H1 (cell line): ENCODE measurements around the gene PTDSS2. TPM values are rescaled to one million over a fixed set of nuclear protein-coding genes. Genes with fewer than 3 reads are reported as not detected.

ENCODE experiments used
- CTCF ChIA-PET: fragments of 300-600 bp; sonication (Branson Sonifier 250); formaldehyde crosslinking; loops from one replicate; lab custom pipeline; 2021; ENCODE audit not compliant: partially characterized antibody; lab: Charles Lee
- POLR2A ChIA-PET: fragments of 300-600 bp; sonication (Branson Sonifier 250); formaldehyde crosslinking; loops from one replicate; lab custom pipeline; 2021; ENCODE audit warnings: inconsistent platforms; ENCODE audit not compliant: partially characterized antibody; lab: Charles Lee
- DNase-seq, 2 experiments: peaks; one replicate each; pipeline versions ENCODE4 v3.0.0 to v3.0.0-alpha.2; 2010 to 2022; ENCODE audit warnings: low spot score in 2 of 2, low read depth in 1 of 2, mixed read lengths in 1 of 2
- FAIRE-seq: peaks from 2 replicates; lab custom pipeline; 2011; peaks lifted over from hg19 to GRCh38; lab: Jason Lieb, UNC
- H2AFZ ChIP-seq: 2 replicates; pipeline ENCODE4 v1.8.1; 2012; ENCODE audit warnings: low read length, inconsistent platforms
- H2AK5ac ChIP-seq: 2 replicates; pipeline ENCODE4 v1.6.1; 2013; ENCODE audit warnings: low read depth, low read length
- H2BK120ac ChIP-seq: replicated peaks from 2 replicates; pipeline ENCODE3; 2013; ENCODE audit warnings: low read depth, low read length, inconsistent platforms
- H2BK12ac ChIP-seq: 2 replicates; pipeline ENCODE4 v1.6.1; 2013; ENCODE audit warnings: low read depth, low read length
- H2BK15ac ChIP-seq: 2 replicates; pipeline ENCODE4 v1.6.1; 2013; ENCODE audit warnings: low read length
- H2BK20ac ChIP-seq: 2 replicates; pipeline ENCODE4 v1.6.1; 2013; ENCODE audit warnings: low read length
- H2BK5ac ChIP-seq: 2 replicates; pipeline ENCODE4 v1.6.1; 2013; ENCODE audit warnings: low read depth, low read length
- H3K14ac ChIP-seq: 2 replicates; pipeline ENCODE4 v1.6.1; 2013; ENCODE audit warnings: inconsistent platforms; ENCODE audit not compliant: insufficient read length
- H3K18ac ChIP-seq: 2 replicates; pipeline ENCODE4 v1.6.1; 2013; ENCODE audit warnings: low read length; ENCODE audit errors: extremely low read depth
- H3K23ac ChIP-seq: 2 replicates; pipeline ENCODE4 v1.6.1; 2013; ENCODE audit warnings: inconsistent platforms; ENCODE audit not compliant: insufficient read length
- H3K23me2 ChIP-seq: 2 replicates; pipeline ENCODE4 v1.6.1; 2013; ENCODE audit warnings: low read depth, low read length
- H3K27ac ChIP-seq: 2 replicates; pipeline ENCODE4 v1.6.1; 2011; ENCODE audit warnings: low read depth, low read length, inconsistent platforms
- H3K27me3 ChIP-seq, 4 experiments: replicated peaks in 1 of 4; 1 replicate in 1 of 4; 2 replicates in 3 of 4; pipeline versions ENCODE4 v1.6.1 to v1.8.1; 2011 to 2013; ENCODE audit warnings: low read length in 3 of 4, mild to moderate bottlenecking in 3 of 4, inconsistent platforms in 2 of 4, mixed read lengths in 2 of 4, moderate library complexity in 1 of 4; ENCODE audit not compliant: control insufficient read depth in 3 of 4, insufficient read depth in 3 of 4; ENCODE audit errors: extremely low read depth in 1 of 4
- H3K36me3 ChIP-seq, 4 experiments: 2 replicates each; pipeline versions ENCODE4 v1.6.1 to v1.8.1; 2011 to 2013; ENCODE audit warnings: mild to moderate bottlenecking in 4 of 4, low read length in 3 of 4, moderate library complexity in 2 of 4, control low read depth in 1 of 4, inconsistent platforms in 1 of 4; ENCODE audit not compliant: insufficient read depth in 4 of 4, control insufficient read depth in 2 of 4
- H3K4ac ChIP-seq: replicated peaks from 2 replicates; pipeline ENCODE3; 2013; ENCODE audit warnings: low read length, low read depth, mixed read lengths, inconsistent platforms; ENCODE audit not compliant: insufficient read length
- H3K4me1 ChIP-seq, 4 experiments: replicated peaks in 1 of 4; 1 replicate in 1 of 4; 2 replicates in 3 of 4; pipeline versions ENCODE4 v1.6.1 to v1.8.1; 2011 to 2013; ENCODE audit warnings: low read length in 3 of 4, inconsistent platforms in 2 of 4, mixed read lengths in 1 of 4; ENCODE audit not compliant: insufficient read depth in 4 of 4, control insufficient read depth in 3 of 4
- H3K4me2 ChIP-seq, 2 experiments: 2 replicates each; pipeline versions ENCODE4 v1.6.1 to v1.8.1; 2011 to 2013; ENCODE audit warnings: low read depth in 2 of 2, low read length in 2 of 2, control low read depth in 1 of 2, inconsistent platforms in 1 of 2, mild to moderate bottlenecking in 1 of 2; ENCODE audit not compliant: insufficient read depth in 1 of 2
- H3K4me3 ChIP-seq, 4 experiments: fragments of 200-600, 300-600 bp in 1 of 4; sonication (generic), shearing (Covaris generic), sonication (Bioruptor Twin) in 1 of 4; 2 replicates each; pipeline versions ENCODE4 v1.5.1 to v1.8.1; 2011 to 2016; ENCODE audit warnings: low read length in 4 of 4, low read depth in 3 of 4, control low read depth in 2 of 4, inconsistent platforms in 2 of 4, mild to moderate bottlenecking in 2 of 4, mixed read lengths in 1 of 4, moderate library complexity in 1 of 4; ENCODE audit not compliant: insufficient read depth in 2 of 4; ENCODE audit errors: extremely low read depth in 1 of 4
- H3K56ac ChIP-seq: replicated peaks from 2 replicates; pipeline ENCODE3; 2013; ENCODE audit warnings: low read depth, mild to moderate bottlenecking, mixed read lengths, low read length, inconsistent platforms; ENCODE audit not compliant: insufficient read length
- H3K79me1 ChIP-seq: 2 replicates; pipeline ENCODE4 v1.6.1; 2013; ENCODE audit warnings: low read depth, low read length, control low read depth
- H3K79me2 ChIP-seq, 2 experiments: 2 replicates each; pipeline versions ENCODE4 v1.6.1 to v1.8.1; 2012 to 2013; ENCODE audit warnings: low read length in 2 of 2, mild to moderate bottlenecking in 2 of 2, inconsistent platforms in 1 of 2; ENCODE audit not compliant: insufficient read depth in 2 of 2, control insufficient read depth in 1 of 2
- H3K9ac ChIP-seq, 4 experiments: replicated peaks in 1 of 4; 1 replicate in 1 of 4; 2 replicates in 3 of 4; pipeline versions ENCODE4 v1.6.1 to v1.8.1; 2011 to 2013; ENCODE audit warnings: low read depth in 3 of 4, low read length in 3 of 4, control low read depth in 2 of 4, mild to moderate bottlenecking in 2 of 4, moderate library complexity in 2 of 4, inconsistent platforms in 1 of 4; ENCODE audit errors: extremely low read depth in 1 of 4
- H3K9me3 ChIP-seq, 2 experiments: 2 replicates each; pipeline versions ENCODE4 v1.6.1 to v1.8.1; 2012 to 2013; ENCODE audit warnings: mild to moderate bottlenecking in 2 of 2, moderate library complexity in 2 of 2, control low read depth in 1 of 2, inconsistent platforms in 1 of 2, low read depth in 1 of 2, low read length in 1 of 2, mixed read lengths in 1 of 2; ENCODE audit not compliant: insufficient read depth in 2 of 2
- H4K20me1 ChIP-seq, 2 experiments: replicated peaks in 1 of 2; 2 replicates each; pipeline versions ENCODE3 to v1.8.1; 2011 to 2013; ENCODE audit warnings: inconsistent platforms in 2 of 2, low read length in 2 of 2, mild to moderate bottlenecking in 1 of 2; ENCODE audit not compliant: insufficient read depth in 2 of 2, control insufficient read depth in 1 of 2
- H4K5ac ChIP-seq: 2 replicates; pipeline ENCODE4 v1.6.1; 2013; ENCODE audit warnings: low read length, low read depth, mixed read lengths, inconsistent platforms; ENCODE audit not compliant: insufficient read length
- H4K8ac ChIP-seq: 2 replicates; pipeline ENCODE4 v1.8.0; 2013; ENCODE audit warnings: mild to moderate bottlenecking, moderate library complexity, low read length, inconsistent platforms; ENCODE audit not compliant: insufficient read depth; ENCODE audit errors: extremely low read depth
- H4K91ac ChIP-seq: replicated peaks from 2 replicates; pipeline ENCODE3; 2013; ENCODE audit warnings: low read length, mixed read lengths, inconsistent platforms; ENCODE audit not compliant: insufficient read length
- BCL11A ChIP-seq, 2 experiments: IDR thresholded peaks; one replicate each; pipeline ENCODE4 v1.6.1; 2011; ENCODE audit warnings: low read depth in 2 of 2, low read length in 2 of 2, mild to moderate bottlenecking in 2 of 2
- BRCA1 ChIP-seq: IDR thresholded peaks from 2 replicates; pipeline ENCODE4 v1.6.1; 2012; ENCODE audit warnings: low read depth, low read length, improper control_type of control experiment
- CEBPB ChIP-seq: IDR thresholded peaks from 2 replicates; pipeline ENCODE4 v1.6.1; 2012; ENCODE audit warnings: low read depth, low read length
- E2F6 ChIP-seq: IDR thresholded peaks from 2 replicates; pipeline ENCODE4 v1.6.1; 2012; ENCODE audit warnings: inconsistent platforms
- FOSL1 ChIP-seq: IDR thresholded peaks from 2 replicates; pipeline ENCODE4 v1.6.1; 2011; ENCODE audit warnings: mild to moderate bottlenecking, low read depth, low read length, moderate library complexity; ENCODE audit not compliant: insufficient read depth
- JUN ChIP-seq: IDR thresholded peaks from 2 replicates; pipeline ENCODE4 v1.6.1; 2011; ENCODE audit warnings: low read depth, mild to moderate bottlenecking, improper control_type of control experiment, low read length
- KDM1A ChIP-seq: fragments of 200-600, 300-600 bp; sonication (generic); IDR thresholded peaks from 2 replicates; pipeline ENCODE4 v1.7.1; 2016; ENCODE audit warnings: mild to moderate bottlenecking, low read length, borderline replicate concordance
- NANOG ChIP-seq: IDR thresholded peaks from 2 replicates; pipeline ENCODE4 v1.6.1; 2011; ENCODE audit warnings: low read length, low read depth, mild to moderate bottlenecking, inconsistent platforms; ENCODE audit not compliant: insufficient read depth, poor library complexity, severe bottlenecking
- NRF1 ChIP-seq: IDR thresholded peaks from 2 replicates; pipeline ENCODE4 v1.6.1; 2011; ENCODE audit warnings: mild to moderate bottlenecking, low read depth, low read length, improper control_type of control experiment
- POLR2AphosphoS5 ChIP-seq: IDR thresholded peaks from 2 replicates; pipeline ENCODE4 v1.6.1; 2011; ENCODE audit warnings: low read depth, low read length
- RNF2 ChIP-seq: fragments of 200-900, 300-1000 bp; sonication (generic); IDR thresholded peaks from 2 replicates; pipeline ENCODE4 v1.7.1; 2016; ENCODE audit warnings: borderline replicate concordance, low read depth, mild to moderate bottlenecking, antibody characterized with exemption, low read length; ENCODE audit not compliant: poor library complexity, severe bottlenecking; ENCODE audit errors: missing control alignments
- SIRT6 ChIP-seq: IDR thresholded peaks from one replicate; pipeline ENCODE4 v1.7.1; 2012; ENCODE audit warnings: low read length, inconsistent platforms
- SP1 ChIP-seq: IDR thresholded peaks from 2 replicates; pipeline ENCODE4 v1.6.1; 2011; ENCODE audit warnings: low read depth, low read length
- YY1 ChIP-seq: IDR thresholded peaks from 2 replicates; pipeline ENCODE4 v1.6.1; 2011; ENCODE audit warnings: low read depth, mild to moderate bottlenecking, low read length
- WGBS, 2 experiments: shearing (Covaris generic) in 1 of 2; methylation state at CpG; one replicate each; pipeline versions ENCODE4 v1.1.6 to v1.1.7; 2013 to 2015; ENCODE audit warnings: low lambda C conversion rate in 2 of 2, mixed read lengths in 2 of 2, inconsistent platforms in 1 of 2, low coverage in 1 of 2, missing lambda C conversion rate in 1 of 2; ENCODE audit not compliant: insufficient replicate concordance in 2 of 2, insufficient coverage in 1 of 2, insufficient read length in 1 of 2; ENCODE audit errors: extremely low coverage in 1 of 2, missing lambda C conversion rate in 1 of 2; 5-methylcytosine and 5-hydroxymethylcytosine counted together
- polyA plus RNA-seq, 7 experiments: library from polyadenylated mRNA; depleted of rRNA in 3 of 7; stranded (reverse) in 5 of 7; unstranded in 2 of 7; fragments of >200 nt in 5 of 7; fragments of 200-250 nt in 2 of 7; gene quantifications; 1 replicate in 5 of 7; 2 replicates in 1 of 7; 4 replicates in 1 of 7; pipeline versions ENCODE4 v1.2.1 to v1.2.3, GENCODE V29; 2011 to 2013; ENCODE audit warnings: missing spikeins in 2 of 7, mixed read lengths in 2 of 7
- total RNA-seq: library from RNA; stranded (reverse); fragmentation: NEBNext Ultra II Directional; extraction: Animal tissue kit (Norgen Biotek cat#: 25700); gene quantifications from 2 replicates; pipeline ENCODE4 v1.2.1, GENCODE V29; 2021

PTDSS2 gene
- total and polyA plus RNA-seq, 2 of the 8 experiments (the other 6 are each of a cell fraction or from before 2014, with no cell fraction given) = 48.7 to 68.2 TPM

- no peak overlapping the region for H2BK5ac ChIP-seq
- no peak overlapping the region for H2AFZ ChIP-seq
- H4K8ac ChIP-seq = peak overlapping the region; percentile 14; the same call in 1 of the 2 replicates
- no peak overlapping the region for H2BK15ac ChIP-seq
- H3K36me3 ChIP-seq = 0 out of 8 replicates have a peak, but pooled peaks cover 0 to 2% (median 0%) of the 10 kb centered on the region in 4 experiments
- no peak overlapping the region for H3K14ac ChIP-seq
- no peaks in the 10 kb centered on the region for H3K27me3 ChIP-seq
- H4K5ac ChIP-seq = no peak overlapping the region
- POLR2A ChIA-PET = interaction anchor here (0.7 kb wide), 2 partner anchors 20 to 22 kb away, joined by 3 to 5 read pairs; no protein-coding TSS in a partner anchor
- no peak overlapping the region for H2AK5ac ChIP-seq
- no peak overlapping the region for H3K27ac ChIP-seq
- no peaks in the 10 kb centered on the region for H3K23me2 ChIP-seq
- no peak for FAIRE-seq
- 94% methylated on average over 13 of the region's 17 CpGs; no CpG with 5 or more reads in 1 of the 2 experiments for WGBS, 2 experiments
- TF ChIP-seq NANOG = no peak
- TF ChIP-seq POLR2AphosphoS5 = no peak
- no peak for TF ChIP-seq YY1
- TF ChIP-seq SP1 = no peak
- TF ChIP-seq JUN = no peak
- TF ChIP-seq SIRT6 = no peak
- TF ChIP-seq KDM1A = no peak
- TF ChIP-seq BCL11A (IDR thresholded peaks at IDR 0.05; ENCODE audit: low read depth in 2 of 2, low read length in 2 of 2) = no peak
- TF ChIP-seq BRCA1 = no peak
- no peak for TF ChIP-seq RNF2
- no peak for TF ChIP-seq FOSL1
- no peak for TF ChIP-seq E2F6
- no peak for TF ChIP-seq CEBPB
- TF ChIP-seq NRF1 = no peak
- TF ChIP-seq, all 59 proteins: peak for 0
- Histone ChIP-seq H2BK12ac (no peak overlapping the region), H4K91ac (no peak overlapping the region), H3K4ac (no peak overlapping the region), H3K4me3 (no peak overlapping the region), H3K9ac (no peak overlapping the region), H3K79me1 (no peaks in the 10 kb centered on the region), H3K9me3 (peaks cover 6 to 10% of the 10 kb centered on the region in 2 experiments; a peak in 3 of 4 replicates), H3K4me2 (no peak overlapping the region), H2BK20ac (no peak overlapping the region), H2BK120ac (no peak overlapping the region), H3K79me2 (no peaks in the 10 kb centered on the region), H3K23ac (no peak overlapping the region), H3K18ac (no peak overlapping the region), H3K4me1 (no peaks in the 10 kb centered on the region; a peak in 1 of 7 replicates), H4K20me1 (no peaks in the 10 kb centered on the region), H3K56ac (no peak overlapping the region)
- no peak for DNase-seq
- CTCF ChIA-PET = interaction anchor here (1.7 kb wide), 1 partner anchor 15 kb away, joined by 5 read pairs; no protein-coding TSS in a partner anchor
These were observed 17.0 kb upstream of the PTDSS2 start for GRCh38 chr11:433111-433510.
